CD4-positive, alpha-beta T cell treated with Interleukin-21 for 1 hour (primary cell): Measurements from ENCODE around the gene ABHD2.
"Not testable (repeated sequence)": the region's sequence is repeated elsewhere in the genome, so short reads cannot be mapped to it uniquely, and the experiment has no call there.

Experiments used
- DNase-seq: peaks from one replicate; pipeline ENCODE4 v3.0.0-alpha.2; 2020

Gene ABHD2

DNA sequence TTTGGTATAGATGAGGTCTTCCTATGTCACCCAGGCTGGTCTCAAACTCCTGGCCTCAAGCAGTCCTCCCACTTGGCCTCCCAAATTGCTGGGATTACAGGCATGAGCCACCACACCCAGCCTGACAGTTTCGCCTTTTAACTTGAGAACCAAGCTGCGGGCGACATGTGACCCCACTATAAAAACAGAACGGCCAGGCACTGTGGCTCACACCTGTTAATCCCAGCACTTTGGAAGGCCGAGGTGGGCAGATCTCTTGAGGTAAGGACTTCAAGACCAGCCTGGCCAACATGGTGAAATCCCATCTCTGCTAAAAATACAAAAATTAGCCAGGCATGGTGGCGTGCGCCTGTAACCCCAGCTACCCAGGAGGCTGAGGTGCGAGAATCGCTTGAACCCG, 52.9 kb downstream of the ABHD2 start:
- not testable (repeated sequence) for DNase-seq

DNA sequence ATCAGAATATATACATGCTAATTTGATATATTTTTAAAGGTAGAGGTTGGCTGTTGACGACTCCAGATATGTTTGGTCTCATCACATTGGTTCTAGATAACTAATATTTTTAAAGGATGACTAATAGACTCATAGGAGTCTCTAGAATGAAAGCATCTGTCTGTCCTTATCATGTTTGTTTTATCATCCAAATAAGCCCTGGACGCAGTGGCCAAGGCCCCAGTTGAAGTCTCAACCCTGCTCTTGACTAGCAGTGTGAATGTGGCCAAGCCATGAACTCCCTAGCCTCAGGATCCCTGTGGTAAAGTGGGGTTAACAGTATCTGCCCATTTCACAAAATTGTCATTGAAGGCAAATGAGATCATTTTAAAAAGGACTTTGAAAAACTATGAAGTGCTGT, 53.6 kb downstream of the ABHD2 start:
- no peak for DNase-seq

DNA sequence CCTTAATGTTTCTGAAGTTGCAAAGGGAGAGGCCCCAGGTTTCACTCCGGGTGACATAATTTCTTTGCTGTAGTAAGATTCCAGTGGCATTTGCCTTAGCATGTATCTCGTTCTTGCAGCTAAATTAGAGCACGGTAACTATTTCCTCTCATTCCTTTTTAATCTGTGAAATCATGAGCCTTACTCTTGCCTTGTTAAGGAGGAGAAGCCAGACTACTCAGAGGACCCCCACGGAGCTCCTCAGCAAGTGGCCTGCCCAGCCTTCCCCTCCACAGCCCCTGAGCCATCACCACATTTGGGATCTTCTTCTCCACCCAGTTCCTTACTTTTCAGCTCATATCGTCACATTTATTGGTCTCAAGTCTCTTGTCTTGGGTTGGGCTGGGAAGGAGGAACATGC, 54.2 kb downstream of the ABHD2 start:
- no peak for DNase-seq

DNA sequence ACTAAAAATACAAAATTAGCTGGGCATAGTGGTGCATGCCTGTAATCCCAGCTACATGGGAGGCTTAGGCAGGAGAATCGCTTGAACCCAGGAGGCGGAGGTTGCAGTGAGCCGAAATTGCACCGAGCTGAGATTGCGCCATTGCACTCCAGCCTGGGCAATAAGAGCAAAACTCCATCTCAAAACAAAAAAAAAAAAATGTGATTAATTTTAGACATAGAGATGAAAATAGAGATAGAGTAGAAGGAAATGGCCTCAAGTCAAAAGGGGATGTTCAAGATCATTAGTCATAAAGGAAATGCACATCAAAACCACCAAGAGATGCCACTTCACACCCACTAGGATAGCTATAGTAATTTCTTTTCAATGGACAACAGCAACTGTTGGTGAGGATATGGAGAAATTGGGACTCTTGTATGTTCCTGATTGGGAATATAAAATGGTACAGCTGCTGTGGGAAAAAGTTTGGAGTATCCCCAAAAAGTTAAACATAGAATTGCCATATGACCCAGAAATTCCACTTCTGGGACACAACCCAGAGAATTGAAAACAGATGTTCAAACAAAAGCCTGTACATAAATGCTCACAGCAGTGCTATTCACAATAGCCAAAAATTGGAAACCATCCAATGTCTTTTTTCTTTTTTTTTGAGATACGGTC, 55.4 kb downstream of the ABHD2 start:
- peak; percentile 34 for DNase-seq

DNA sequence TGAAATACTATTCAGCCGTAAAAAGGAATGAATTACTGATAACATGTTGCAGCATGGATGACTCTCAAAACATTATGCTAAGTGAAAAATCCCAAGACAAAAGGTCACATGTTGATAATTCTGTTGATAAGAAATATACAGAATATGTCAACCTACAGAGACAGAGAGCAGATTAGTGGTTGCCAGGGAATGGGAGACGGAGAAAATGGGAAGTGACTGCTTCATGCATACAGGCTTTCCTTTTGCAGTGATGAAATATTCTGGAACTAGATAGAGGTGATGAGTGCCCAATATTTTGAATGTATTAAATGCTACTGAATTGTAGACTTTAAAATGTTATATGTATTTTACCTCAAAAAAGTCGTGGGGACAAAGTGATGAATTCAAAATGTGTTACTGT, 56.2 kb downstream of the ABHD2 start:
- DNase-seq, result no peak

DNA sequence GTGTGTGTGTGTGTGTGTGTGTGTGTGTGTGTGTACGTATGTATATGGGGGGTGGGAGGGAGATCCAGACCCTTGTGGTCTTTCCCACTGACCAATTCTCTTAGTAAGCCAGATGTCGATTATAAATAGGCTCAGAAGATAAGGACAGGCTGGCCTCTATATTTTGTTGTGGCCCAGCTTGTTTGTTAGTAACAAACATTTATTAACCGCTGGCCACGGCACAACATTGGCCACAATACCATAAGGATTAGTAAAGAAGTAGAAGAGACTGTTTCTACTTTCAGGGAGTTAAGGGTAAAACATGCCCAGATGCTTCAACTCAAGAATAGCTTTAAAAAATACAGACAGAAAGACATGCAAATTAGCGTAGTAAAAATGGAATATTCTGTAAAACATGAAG, 58.1 kb downstream of the ABHD2 start:
- DNase-seq, result no peak

DNA sequence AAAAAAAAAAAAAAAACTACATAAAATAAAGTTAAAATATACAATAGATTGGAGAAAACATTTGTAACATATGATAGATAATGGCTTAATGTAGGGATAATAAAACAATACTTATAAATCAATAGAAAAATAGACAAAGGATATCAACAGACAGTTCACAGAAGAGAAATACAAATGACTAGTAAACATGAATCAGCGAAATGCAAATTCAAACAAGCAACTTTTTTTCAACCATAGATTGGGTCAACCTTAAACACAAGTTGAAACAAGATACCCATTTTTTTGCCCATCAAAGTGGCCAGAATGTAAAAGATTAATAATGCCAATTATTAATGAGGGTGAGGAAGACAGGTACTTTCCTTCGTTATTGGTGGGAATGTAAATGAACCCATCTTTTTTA, 59.9 kb downstream of the ABHD2 start:
- DNase-seq, result no peak

DNA sequence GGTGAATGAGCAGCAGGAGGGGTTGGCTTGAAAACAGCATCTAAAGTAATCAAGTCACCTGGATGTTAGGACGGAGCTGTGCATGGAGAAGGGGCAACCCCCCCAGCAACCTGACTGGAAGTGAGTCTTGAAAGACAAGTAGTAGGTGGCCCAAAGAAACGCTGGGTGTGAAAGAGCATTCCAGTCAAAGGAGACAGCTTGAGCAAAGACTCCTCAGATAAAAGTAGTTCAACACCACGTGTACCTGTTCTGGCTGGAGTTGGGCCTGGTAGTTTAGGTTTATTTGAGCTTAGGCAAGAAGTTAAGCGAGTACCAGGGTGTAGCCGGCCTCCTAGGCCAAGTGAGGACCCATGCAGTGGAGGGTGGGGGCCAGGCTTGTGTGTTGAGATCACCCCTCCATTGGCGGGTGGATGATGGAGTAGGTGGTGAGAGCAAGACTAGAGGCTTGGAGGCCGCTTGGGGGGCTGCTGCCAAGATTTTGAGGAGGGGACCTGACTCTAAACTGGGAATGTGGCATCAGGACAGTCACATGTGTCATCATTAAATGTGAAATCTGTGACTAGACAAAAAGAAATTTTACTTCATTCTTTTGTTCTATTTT, 61.3 kb downstream of the ABHD2 start:
- DNase-seq, result no peak

DNA sequence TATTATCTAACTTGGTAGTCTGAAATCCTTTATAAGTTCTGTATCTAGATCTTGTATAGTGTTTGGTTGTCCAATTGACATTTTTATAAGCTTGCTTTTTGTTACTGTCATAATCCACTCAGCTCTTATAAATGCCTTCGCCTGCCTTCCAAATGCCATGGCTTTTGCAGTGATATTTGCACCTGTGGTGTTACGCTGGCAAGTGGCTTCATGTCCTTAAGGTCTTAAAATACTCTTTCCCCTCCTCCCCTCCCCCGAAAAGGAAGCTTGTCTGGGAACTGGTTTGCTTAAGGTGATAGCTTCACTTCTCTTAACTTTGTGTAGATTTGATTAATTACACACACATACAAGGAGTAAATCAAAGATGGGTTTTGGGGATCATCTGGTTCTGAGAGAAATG, 62.0 kb downstream of the ABHD2 start:
- no peak for DNase-seq

DNA sequence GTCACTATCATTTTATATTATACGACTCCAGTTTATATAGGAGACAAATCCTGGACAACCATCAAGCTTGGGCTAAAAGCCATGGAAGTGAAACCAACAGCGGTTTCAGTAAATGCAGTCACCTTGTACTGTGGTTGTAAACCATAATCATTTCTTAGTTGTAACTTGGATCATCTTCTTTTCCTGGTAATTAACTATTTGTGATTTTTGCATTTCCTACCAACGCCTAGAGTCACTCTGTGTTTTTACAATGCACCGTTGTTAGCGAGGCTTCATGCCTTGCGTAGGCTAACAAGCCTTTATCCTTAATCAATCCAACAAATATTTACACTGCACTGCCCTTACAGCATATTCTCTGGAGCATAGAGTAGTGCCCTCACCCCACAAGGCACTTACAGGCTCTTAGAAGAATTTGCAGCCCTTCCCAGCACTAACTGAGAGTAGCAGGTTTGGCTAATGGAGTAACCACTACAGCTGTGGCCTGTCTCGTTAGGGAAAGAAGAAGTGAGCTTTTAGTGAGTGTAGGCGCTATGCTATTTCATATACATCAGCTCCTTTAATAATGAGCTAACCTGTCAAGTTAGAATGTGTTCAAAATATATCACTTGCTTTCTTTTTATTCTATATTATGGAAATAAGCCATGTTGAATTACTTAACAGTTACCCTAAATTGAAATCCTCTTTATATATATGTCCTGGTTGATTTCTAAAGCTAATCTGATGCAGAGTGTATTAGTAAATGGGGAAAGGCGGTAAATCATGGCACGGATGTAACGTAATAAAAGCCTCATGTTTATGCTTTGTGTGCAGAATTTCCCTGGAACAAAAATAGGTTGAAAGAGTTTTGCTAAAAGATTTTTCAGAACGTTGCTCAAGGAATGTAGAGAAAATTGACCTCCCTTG, 62.8 kb downstream of the ABHD2 start:
- DNase-seq, result no peak

DNA sequence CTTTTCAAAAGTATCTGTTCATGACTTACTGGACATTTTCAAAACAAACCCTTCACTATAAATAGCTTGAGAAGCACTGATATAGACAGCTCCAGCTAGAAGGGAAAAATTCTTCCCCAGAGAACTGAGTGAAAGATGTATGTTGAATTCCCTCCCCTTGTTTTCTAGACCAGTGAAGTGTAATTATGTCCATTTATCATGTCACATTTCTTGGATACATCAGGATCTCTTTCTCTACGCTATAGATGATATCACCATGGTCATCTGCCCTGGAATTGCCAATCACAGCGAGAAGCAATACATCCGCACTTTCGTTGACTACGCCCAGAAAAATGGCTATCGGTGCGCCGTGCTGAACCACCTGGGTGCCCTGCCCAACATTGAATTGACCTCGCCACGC, 66.9 kb downstream of the ABHD2 start:
- DNase-seq, result no peak

DNA sequence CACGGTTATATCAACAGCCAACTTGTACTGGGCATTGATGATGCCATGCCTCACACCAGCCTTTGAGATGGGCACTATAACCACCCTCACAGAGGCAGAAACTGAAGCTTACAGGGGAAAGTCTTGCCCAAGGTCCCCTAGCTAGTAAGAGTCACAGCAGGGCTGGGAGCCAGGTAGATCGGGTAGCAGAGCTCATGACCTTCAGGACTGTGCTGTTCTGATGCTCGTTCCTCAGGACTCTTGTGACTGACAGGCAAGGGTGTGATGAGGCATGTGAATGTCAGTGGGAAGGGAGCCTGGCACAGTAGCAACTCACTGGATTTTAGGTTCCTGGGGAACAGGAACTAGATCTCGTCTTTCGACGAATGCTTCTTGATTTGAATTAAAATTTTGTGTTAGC, 67.4 kb downstream of the ABHD2 start:
- no peak for DNase-seq

DNA sequence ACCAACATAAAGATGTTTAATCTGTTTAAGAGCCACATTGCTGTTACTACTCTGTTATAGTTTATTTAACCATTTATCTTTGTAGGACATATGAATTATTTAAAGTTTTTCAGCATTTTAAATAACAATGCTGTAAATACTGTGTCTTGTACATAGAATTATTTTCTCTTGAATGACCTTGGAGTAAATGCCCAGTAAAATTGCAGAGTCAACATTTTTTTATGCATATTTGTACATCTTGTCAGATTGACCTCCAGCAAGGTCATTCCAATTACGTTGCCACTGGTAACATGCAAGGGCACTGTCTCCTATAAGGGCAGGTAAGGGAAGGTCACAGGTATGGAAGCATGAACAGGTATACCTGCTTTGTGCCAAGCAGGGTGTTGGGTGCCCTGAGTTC, 68.8 kb downstream of the ABHD2 start:
- no peak for DNase-seq

DNA sequence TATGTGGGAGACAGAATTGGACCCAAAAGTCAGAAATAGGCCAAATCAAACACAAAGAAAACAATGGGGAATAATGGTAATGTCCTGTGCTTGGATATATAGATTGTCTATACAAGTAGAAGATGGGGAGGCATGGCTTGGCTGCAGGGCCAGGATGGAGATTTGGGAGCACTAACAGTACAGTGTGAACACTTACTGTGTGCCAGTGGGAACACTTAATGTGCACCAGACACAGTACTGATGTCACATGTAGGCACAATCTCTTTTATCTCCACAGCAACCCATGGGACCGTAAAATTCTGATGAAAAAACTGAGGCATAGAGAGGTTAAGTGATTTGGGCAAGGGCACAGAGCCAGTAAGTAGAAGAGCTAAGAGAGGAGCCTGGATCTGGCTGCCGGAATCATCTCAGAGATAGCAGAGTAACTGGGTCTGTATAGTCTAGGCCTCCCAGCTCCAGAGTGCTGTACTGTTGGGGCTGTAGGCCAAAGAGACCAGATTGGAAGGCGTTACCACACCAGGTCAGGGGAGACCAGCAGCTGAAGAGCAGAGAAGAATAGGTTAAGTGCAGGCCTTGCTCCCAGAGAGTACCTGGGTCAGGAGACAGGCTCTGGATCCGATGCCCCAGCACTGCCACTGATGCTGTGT, 69.8 kb downstream of the ABHD2 start:
- no peak for DNase-seq

DNA sequence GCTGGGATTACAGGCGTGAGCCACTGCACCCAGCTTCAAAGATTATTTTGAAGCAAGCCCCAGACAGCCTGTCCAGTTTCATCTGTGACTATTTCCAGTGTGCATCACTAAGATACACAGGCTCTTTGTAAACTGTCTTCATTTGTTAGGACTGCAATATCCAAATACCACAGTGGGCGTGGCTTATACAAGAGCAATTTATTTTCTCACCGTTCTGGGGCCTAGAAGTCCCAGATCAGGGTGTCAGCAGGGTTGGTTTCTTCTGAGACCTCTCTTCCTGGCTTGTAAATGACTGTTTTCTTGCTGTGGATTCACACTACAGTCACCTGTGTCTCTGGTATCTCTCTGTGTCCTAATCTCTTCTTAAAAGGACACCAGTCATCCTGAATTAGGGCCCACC, 73.4 kb downstream of the ABHD2 start:
- DNase-seq, result no peak

DNA sequence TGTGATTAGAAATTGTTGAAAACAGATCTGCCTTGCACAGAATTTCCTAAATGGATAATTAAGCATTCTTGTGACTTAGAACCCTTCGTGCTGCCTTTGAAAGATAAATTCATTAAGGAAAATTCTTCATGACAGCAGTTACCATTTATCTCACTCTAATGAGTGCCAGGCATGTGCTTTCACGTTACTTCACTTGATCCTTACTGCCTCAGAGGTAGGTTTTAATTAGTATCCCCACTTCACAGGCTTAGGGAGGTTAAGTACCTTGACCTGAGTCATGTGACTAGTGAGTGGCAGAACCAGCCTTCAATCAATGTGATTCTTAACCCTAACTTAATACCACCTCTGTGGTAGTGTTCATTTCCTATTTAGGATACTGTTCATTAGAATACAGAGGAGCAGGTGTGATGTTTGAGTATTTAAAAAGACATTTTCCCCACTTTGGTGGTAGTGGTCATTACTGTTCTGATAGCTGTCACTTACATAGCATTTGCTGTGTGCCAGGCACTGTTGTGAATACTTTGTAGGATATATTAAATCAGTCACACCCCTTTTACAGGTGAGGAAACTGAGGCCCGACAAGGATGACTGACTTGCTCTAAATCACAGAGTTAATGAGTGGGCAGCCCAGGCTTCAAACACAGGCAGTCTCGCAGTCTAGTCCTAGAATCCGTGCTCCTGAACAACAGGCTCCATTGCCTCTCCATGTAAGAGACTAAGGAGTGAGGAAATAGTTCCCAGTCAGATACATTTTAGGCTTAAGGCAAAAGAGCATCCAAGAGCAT, 75.2 kb downstream of the ABHD2 start:
- no peak for DNase-seq

DNA sequence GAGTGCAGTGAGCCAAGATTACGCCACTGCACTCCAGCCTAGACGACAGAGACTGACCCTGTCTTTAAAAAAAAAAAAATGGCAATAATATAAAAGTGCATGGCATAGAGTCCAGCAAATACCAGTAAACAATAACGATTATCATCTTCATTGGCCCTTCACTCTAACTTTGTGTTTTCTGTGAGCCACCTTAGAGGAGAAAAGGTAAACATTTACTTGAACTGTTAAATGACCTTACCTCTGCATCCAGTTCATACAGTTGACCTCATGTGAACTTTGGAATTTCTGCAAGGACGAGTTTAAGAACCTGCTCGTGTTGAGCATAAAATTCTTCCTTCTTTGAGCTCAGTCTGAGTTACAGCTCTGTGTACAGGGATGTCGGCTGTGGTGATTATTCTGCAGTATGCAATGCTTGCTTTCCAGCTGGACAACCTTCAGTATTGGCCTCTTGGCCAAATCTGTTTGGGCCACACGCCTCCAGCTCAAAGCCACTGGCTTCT, 76.5 kb downstream of the ABHD2 start:
- DNase-seq, result no peak

DNA sequence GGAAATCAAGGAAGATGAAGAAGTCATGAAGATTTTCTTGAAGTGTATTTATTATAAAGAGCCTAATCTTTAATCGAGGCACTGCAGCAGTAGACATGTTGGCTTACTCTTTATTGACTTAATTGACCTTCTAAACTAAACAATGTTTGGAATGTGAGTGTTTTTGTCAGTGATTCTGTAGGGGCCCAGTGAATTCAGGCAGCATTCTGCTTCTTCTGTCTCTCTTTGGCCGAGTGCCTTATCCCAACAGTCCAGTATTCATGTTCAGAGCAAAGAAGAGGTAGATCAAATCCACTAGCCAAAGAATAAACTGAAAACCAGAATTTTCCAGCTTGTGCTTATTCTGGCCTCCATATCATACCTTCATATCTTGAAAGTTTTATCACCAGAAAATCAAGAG, 77.4 kb downstream of the ABHD2 start:
- no peak for DNase-seq

DNA sequence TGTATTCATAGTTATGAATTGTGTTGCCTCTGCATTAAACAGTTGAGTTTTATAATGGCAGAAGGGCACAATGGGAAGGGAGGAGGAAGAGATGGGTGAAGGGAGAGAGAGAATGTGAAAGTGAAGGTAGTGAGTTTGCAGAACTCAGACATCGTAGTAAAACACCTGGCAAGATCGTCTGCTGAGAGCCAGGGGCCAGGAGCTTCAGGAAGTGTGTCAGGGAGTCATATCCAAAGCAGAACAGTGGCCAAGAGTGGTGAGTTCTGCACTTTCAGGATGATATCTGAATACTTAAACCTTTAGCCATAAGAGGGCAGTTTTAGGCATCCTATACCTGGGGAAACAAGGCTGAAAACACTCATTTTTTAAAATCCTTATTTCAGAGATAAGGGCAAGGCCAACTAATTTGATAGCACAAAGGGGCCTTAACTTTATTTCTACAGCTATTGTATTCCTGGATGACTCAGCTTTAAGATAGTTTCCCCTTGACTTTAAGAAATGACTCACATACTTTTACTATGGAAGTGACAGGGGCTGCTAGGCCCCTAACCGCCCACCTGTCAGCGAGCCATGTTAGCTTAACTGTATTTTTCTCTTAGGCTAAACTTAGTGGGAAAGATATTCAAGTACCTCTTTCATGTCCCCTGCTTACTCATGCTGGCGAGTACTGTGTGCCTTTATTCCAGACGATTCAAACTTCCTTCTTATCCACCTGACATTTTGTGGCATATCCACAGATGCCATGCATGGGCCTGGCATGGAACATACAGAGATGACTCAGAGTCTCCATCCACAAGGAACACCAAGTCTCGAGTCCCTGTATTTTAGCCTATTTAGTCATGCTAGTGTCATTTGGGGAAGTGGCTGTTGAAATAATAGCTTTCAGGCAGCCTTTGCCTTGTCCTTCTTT, 79.3 kb downstream of the ABHD2 start:
- no peak for DNase-seq

DNA sequence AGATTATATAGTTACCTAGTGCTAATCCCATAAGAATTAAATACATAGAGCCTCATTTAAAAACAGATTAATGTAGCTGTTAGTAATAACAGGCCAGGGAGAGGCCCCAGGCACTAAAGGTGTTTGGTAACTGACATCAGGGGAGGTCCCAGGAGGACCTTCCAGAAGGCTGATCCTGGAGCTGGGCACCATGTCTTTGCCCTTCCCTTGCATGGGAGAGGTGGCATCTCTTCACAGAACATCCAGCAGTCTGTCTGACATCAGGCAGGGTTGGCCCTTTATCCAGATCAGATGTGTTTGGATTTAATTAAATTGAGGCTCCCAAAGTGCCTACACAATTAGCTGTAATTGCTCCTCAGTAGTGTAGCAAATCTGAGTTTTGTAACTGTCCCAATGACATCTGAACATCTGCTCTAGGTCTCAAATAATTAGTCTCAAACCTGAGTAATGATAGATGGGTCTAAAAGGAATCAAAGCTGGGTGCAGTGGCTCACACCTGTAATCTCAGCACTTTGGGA, 80.1 kb downstream of the ABHD2 start:
- no peak for DNase-seq

DNA sequence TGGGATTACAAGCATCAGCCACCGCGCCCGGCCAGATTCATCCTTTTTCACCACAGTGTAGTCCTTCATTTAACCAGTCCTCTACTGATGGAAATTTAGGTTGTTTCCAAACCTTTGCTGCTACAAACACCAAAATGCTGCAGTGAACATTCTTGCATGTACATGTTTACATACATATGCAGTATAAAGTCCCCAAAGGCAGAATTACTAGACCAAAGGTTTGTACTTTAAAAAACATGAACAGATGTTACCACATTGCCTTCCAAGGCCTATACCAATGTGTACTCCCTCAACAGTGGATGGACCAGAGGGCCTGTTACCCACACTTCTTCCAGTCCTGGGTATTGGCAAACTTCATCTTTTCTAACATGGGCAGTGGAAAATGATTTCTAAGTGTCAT, 82.1 kb downstream of the ABHD2 start:
- no peak for DNase-seq
